Tongue (tissue), 3 donors: ENCODE measurements around the gene FAM25C. TPM values are rescaled to one million over a fixed set of nuclear protein-coding genes. Genes with fewer than 3 reads are reported as not detected.
"Not testable (repeated sequence)": the region's sequence is repeated elsewhere in the genome, so short reads cannot be mapped to it uniquely, and the experiment has no call there.

Experiments used
- DNase-seq: peaks from one replicate; pipeline ENCODE4 v3.0.0-alpha.2; 2015
- small RNA-seq: library from RNA; depleted of rRNA; stranded (forward); fragments of <200 nt; gene quantifications from one replicate; pipeline ENCODE3, GENCODE V24; 2014; ENCODE audit warnings: low replicate concordance
- total RNA-seq: library from RNA; depleted of rRNA; stranded (reverse); fragments of >200 nt; gene quantifications from one replicate; pipeline ENCODE4 v1.2.3, GENCODE V29; 2014

Gene FAM25C
- total RNA-seq, 1 donor from 2014 or later: not detected

DNA sequence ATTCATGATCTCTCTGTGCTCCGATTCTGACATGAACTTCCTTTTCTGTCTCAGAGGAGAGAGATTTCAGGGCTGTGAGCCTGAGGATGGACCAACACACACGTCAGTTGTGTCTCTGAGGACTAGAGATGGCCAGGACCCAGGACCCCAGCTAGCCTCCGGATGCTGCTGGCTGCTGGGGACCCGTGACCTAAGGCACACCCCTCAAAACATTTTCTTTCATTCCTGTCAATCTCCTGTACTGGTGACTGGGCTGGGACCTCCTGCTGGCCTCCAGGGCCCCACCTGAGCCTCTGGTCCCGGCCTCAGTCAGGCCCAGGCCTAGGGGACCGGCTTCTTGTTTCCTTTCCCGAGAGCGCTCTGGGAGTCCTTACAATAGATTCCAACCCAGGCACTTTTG lies 42.4 kb downstream of the FAM25C start:
- DNase-seq: not testable (repeated sequence)

- DNase-seq: not testable (repeated sequence)
Measured at GRCh38 chr10:47947424-47947823, 52.2 kb downstream of the FAM25C start.

Small RNA genes lying within 50 kb of the gene (small RNA-seq; reads per million reads assigned to genes)
- not detected for gene RNA5SP315

Other genes with a start within 250 kb of the FAM25C start
- gene SYT15B, start 236.2 kb downstream of the FAM25C start, total RNA-seq: 1.1 TPM
- gene NPY4R2, start 81.1 kb downstream of the FAM25C start, total RNA-seq: not detected